Sigmoid colon (tissue), 7 donors: Measurements from ENCODE around the gene NUP214. TPM values are rescaled to one million over a fixed set of nuclear protein-coding genes. Genes with fewer than 3 reads are reported as not detected.

Source experiments
- DNase-seq: peaks from one replicate; pipeline ENCODE4 v3.0.0-alpha.2; 2019
- H3K27ac ChIP-seq, 4 donors: fragments of 200-600 bp; sonication (generic); one replicate each; pipeline ENCODE4 v1.5.1; 2016 to 2019; ENCODE audit warnings: mild to moderate bottlenecking in 1 of 4
- H3K27me3 ChIP-seq, 3 donors: fragments of 200-600 bp; sonication (generic); one replicate each; pipeline ENCODE4 v1.5.1; 2019; ENCODE audit warnings: mild to moderate bottlenecking in 1 of 3
- H3K36me3 ChIP-seq, 4 donors: fragments of 200-600 bp; sonication (generic); one replicate each; pipeline ENCODE4 v1.5.1; 2016 to 2019
- H3K4me1 ChIP-seq, 4 donors: fragments of 200-600 bp; sonication (generic); one replicate each; pipeline ENCODE4 v1.5.1; 2017 to 2019
- H3K4me3 ChIP-seq, 4 donors: fragments of 200-600 bp; sonication (generic); one replicate each; pipeline ENCODE4 v1.5.1; 2017 to 2019; ENCODE audit warnings: mild to moderate bottlenecking in 2 of 4, moderate library complexity in 1 of 4
- H3K9me3 ChIP-seq, 4 donors: fragments of 200-600 bp in 3 of 4; sonication (generic) in 3 of 4; one replicate each; pipeline versions ENCODE4 v1.5.1 to v1.6.1; 2013 to 2019
- CTCF ChIP-seq, 4 experiments: fragments of 450-650 bp in 3 of 4; fragments of 200-600 bp in 1 of 4; IDR thresholded peaks; one replicate each; pipeline ENCODE4 v1.5.1; 2016 to 2019; ENCODE audit warnings: antibody characterized with exemption in 4 of 4, mild to moderate bottlenecking in 3 of 4, moderate library complexity in 2 of 4
- EP300 ChIP-seq, 4 donors: sonication (generic); formaldehyde crosslinking; IDR thresholded peaks; one replicate each; pipeline ENCODE4 v1.6.1; 2017; ENCODE audit warnings: antibody characterized with exemption in 4 of 4
- POLR2A ChIP-seq, 2 donors: fragments of 450-650 bp; IDR thresholded peaks; one replicate each; pipeline ENCODE4 v1.6.1; 2016; ENCODE audit warnings: antibody characterized with exemption in 2 of 2, mild to moderate bottlenecking in 2 of 2, moderate library complexity in 2 of 2
- POLR2AphosphoS5 ChIP-seq, 4 donors: sonication (generic); formaldehyde crosslinking; IDR thresholded peaks; one replicate each; pipeline ENCODE4 v1.6.1; 2017; ENCODE audit warnings: antibody characterized with exemption in 4 of 4
- WGBS, 2 donors: extraction: QIAGEN DNeasy Blood & Tissue Kit; methylation state at CpG; one replicate each; pipeline ENCODE4 v1.1.7; 2013; 5-methylcytosine and 5-hydroxymethylcytosine counted together
- intact Hi-C: fragments of 100-400 bp; cut with DNase I; formaldehyde crosslinking; loops from one replicate; pipeline ENCODE4 v1.15.1; 2023
- polyA plus RNA-seq, 3 donors: library from polyadenylated mRNA; stranded (reverse); fragments of 200-250 nt; gene quantifications; one replicate each; pipeline ENCODE4 v1.2.3, GENCODE V29; 2013
- total RNA-seq, 4 donors: library from RNA; depleted of rRNA; stranded (reverse); fragments of >200 nt; gene quantifications; one replicate each; pipeline ENCODE4 v1.1.0, GENCODE V29; 2016
- donor health status: healthy with polysubstance abuse.
- donor health status: Bipolar disorder and iron deficiency.
- donor health status: healthy.

The NUP214 gene
- total and polyA plus RNA-seq, 7 donors: 9.2 to 87.5 (median 28.5) TPM

GRCh38 chr9:131236761-131237160, 111.4 kb downstream of the NUP214 start:
- no peaks in the 10 kb centered on the region for H3K9me3 ChIP-seq
- no peak for TF ChIP-seq EP300 (IDR thresholded peaks at IDR 0.05)
- no peak for TF ChIP-seq POLR2AphosphoS5 (IDR thresholded peaks at IDR 0.05)
- TF ChIP-seq POLR2A (IDR thresholded peaks at IDR 0.05): no peak
- TF ChIP-seq CTCF (IDR thresholded peaks at IDR 0.05): no peak
- DNase-seq: peak; percentile 12
- H3K4me3 ChIP-seq: no peak overlapping the region
- H3K4me1 ChIP-seq: peaks cover 0 to 21% (median 14%) of the 10 kb centered on the region in 4 donors
- H3K27me3 ChIP-seq: no peaks in the 10 kb centered on the region
- no peak overlapping the region for H3K27ac ChIP-seq
- WGBS, 2 donors: 83 to 87% methylated on average over 5 of the region's 5 CpGs
- peaks cover 12 to 37% (median 27%) of the 10 kb centered on the region in 4 donors for H3K36me3 ChIP-seq
- intact Hi-C loops: no loop called here

- Histone ChIP-seq H3K4me1 (peaks cover 0 to 21% (median 14%) of the 10 kb centered on the region in 4 donors), H3K36me3 (peaks cover 9 to 32% (median 25%) of the 10 kb centered on the region in 4 donors), H3K4me3 (no peak overlapping the region), H3K27ac (no peak overlapping the region), H3K27me3 (no peaks in the 10 kb centered on the region), H3K9me3 (no peaks in the 10 kb centered on the region)
- 57 to 75% methylated on average over 7 of the region's 7 CpGs for WGBS, 2 donors
- DNase-seq: peak; percentile 37
- intact Hi-C loops: no loop called here
- no peak for TF ChIP-seq EP300 (IDR thresholded peaks at IDR 0.05)
- TF ChIP-seq POLR2A (IDR thresholded peaks at IDR 0.05): no peak
- TF ChIP-seq CTCF (IDR thresholded peaks at IDR 0.05): no peak
Measured at GRCh38 chr9:131237291-131237690, 111.9 kb downstream of the NUP214 start.

GRCh38 chr9:131237931-131238401, 112.6 kb downstream of the NUP214 start:
- intact Hi-C loops: no loop called here
- no peak for TF ChIP-seq EP300 (IDR thresholded peaks at IDR 0.05)
- TF ChIP-seq POLR2AphosphoS5 (IDR thresholded peaks at IDR 0.05): peak in 1 of 4 donors; percentile 26
- H3K4me3 ChIP-seq: peak overlapping the region in 2 of 4 donors; percentile 2 to 15
- peak; percentile 81 for DNase-seq
- peaks cover 3 to 25% (median 22%) of the 10 kb centered on the region in 4 donors for H3K36me3 ChIP-seq
- peak overlapping the region in 2 of 4 donors; percentile 34 to 47 for H3K27ac ChIP-seq
- WGBS, 2 donors: 5 to 9% methylated on average over 11 of the region's 11 CpGs
- H3K4me1 ChIP-seq: peaks cover 0 to 21% (median 14%) of the 10 kb centered on the region in 4 donors
- no peaks in the 10 kb centered on the region for H3K9me3 ChIP-seq
- H3K27me3 ChIP-seq: no peaks in the 10 kb centered on the region

GRCh38 chr9:131238402-131239021, 113.1 kb downstream of the NUP214 start:
- Histone ChIP-seq H3K4me3 (peak overlapping the region in 2 of 4 donors; percentile 2 to 15), H3K27ac (peak overlapping the region in 2 of 4 donors; percentile 34 to 47)
- 30 to 54% methylated on average over 23 of the region's 23 CpGs for WGBS, 2 donors

More at GRCh38 chr9:131238402-131239021, 113.1 kb downstream of the NUP214 start:
- no peaks in the 10 kb centered on the region for H3K9me3 ChIP-seq
- no peak for DNase-seq
- intact Hi-C loops: no loop called here
- H3K27me3 ChIP-seq: no peaks in the 10 kb centered on the region
- peaks cover 0 to 21% (median 14%) of the 10 kb centered on the region in 4 donors for H3K4me1 ChIP-seq
- TF ChIP-seq CTCF (IDR thresholded peaks at IDR 0.05) (no peak), EP300 (IDR thresholded peaks at IDR 0.05) (no peak), POLR2A (IDR thresholded peaks at IDR 0.05) (no peak), POLR2AphosphoS5 (IDR thresholded peaks at IDR 0.05) (no peak)
- H3K36me3 ChIP-seq: peaks cover 3 to 19% (median 16%) of the 10 kb centered on the region in 4 donors
